Left cardiac atrium (tissue), 4 donors: Measurements from ENCODE around the gene SERPINB1. TPM values are rescaled to one million over a fixed set of nuclear protein-coding genes. Genes with fewer than 3 reads are reported as not detected.
A peak's percentile ranks its signal among the peaks of the same experiment; 100 is the strongest.
"Not testable (repeated sequence)": the region's sequence is repeated elsewhere in the genome, so short reads cannot be mapped to it uniquely, and the experiment has no call there.

Source experiments
- ATAC-seq, 2 donors: fragments of 200-7000 bp; cut with Tn5 transposase; one replicate each; pipeline ENCODE4 v1.9.1; 2020; ENCODE audit warnings: mild to moderate bottlenecking in 2 of 2, moderate library complexity in 2 of 2
- DNase-seq: peaks from one replicate; pipeline ENCODE4 v3.0.0-alpha.2; 2020
- intact Hi-C, 2 donors: fragments of 100-400 bp; cut with DNase I; formaldehyde crosslinking; loops; one replicate each; pipeline versions ENCODE4 v1.14.1 to v1.15.1; 2022 to 2023
- total RNA-seq, 2 donors: library from RNA; stranded (reverse); fragmentation: NEBNext Ultra II Directional; extraction: Animal tissue kit (Norgen Biotek cat#: 25700); gene quantifications; one replicate each; pipeline ENCODE4 v1.2.1, GENCODE V29; 2021
- donor health status: DM: no; HTN: yes; CAD: no.
- donor health status: DM: no; HTN: yes; CAD: no; lungs with severe emphysema.
- donor health status: DM: yes; HTN: yes; CAD: no.
- donor health status: Dilated cardiomyopathy.

SERPINB1 gene
- total RNA-seq, 2 donors from 2014 or later = 27.5 to 39.2 TPM

- DNase-seq (no peak), ATAC-seq (no peak)
- intact Hi-C loops = no loop called here
These were observed 39.1 kb downstream of the SERPINB1 start for GRCh38 chr6:2802521-2803060.

DNA sequence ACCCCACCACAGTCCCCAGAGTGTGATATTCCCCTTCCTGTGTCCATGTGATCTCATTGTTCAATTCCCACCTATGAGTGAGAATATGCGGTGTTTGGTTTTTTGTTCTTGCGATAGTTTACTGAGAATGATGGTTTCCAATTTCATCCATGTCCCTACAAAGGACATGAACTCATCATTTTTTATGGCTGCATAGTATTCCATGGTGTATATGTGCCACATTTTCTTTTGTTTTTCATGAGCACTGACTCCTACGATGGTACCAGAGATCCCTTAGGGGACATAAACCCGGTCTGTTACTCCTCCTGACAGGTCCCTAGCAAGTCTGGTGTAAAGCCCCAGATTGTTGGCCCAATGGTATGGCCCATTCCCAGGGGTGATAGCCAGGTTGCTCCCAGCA is 40.0 kb downstream of the SERPINB1 start:
- ATAC-seq, DNase-seq, intact Hi-C loops: not testable (repeated sequence)

GRCh38 chr6:2800552-2801316 is 40.9 kb downstream of the SERPINB1 start:
- DNase-seq (no peak), ATAC-seq (no peak)
- intact Hi-C loops = no loop called here

GRCh38 chr6:2799936-2800527 is 41.6 kb downstream of the SERPINB1 start:
- no peak for DNase-seq
- ATAC-seq = peak in 1 of 2 donors; percentile 68
- intact Hi-C loops = loop anchor here in 1 of 2 donors (10.0 kb wide), 1 partner anchor 45 kb away; the partner anchor contains the start of gene SERPINB1

GRCh38 chr6:2798586-2799134 is 43.0 kb downstream of the SERPINB1 start:
- no peak for ATAC-seq
- intact Hi-C loops = loop anchor here in 1 of 2 donors (10.0 kb wide), 1 partner anchor 46 kb away; the partner anchor contains the start of gene SERPINB1

DNA sequence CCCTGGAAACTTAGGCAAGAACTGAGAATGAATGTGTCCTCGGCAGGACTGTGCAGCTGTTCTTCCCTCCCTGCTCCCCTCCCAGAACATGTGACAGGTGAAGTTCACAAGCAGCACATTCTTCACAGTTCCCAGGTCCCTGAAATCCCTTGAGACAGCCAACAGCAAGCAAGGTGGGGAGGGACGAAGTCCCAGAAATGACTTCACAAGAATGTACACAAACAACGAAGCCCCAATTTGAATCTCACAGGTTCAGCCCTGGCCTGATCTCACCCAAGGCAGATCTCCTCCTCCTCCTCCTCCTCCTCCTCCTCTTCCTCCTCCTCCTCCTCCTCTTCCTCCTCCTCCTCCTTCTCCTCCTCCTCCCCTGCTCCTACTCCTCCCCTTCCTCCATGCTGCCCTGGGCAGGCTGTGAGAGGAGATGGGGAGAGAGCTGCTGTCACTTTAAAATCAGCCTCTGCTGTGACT is 44.1 kb downstream of the SERPINB1 start:
- no peak for ATAC-seq
- DNase-seq = no peak
- intact Hi-C loops = loop anchor here in 1 of 2 donors (10.0 kb wide), 1 partner anchor 47 kb away; the partner anchor contains the start of gene SERPINB1

More at GRCh38 chr6:2798586-2799134, 43.0 kb downstream of the SERPINB1 start:
- DNase-seq = no peak

- intact Hi-C loops = loop anchor here in 1 of 2 donors (10.0 kb wide), 1 partner anchor 48 kb away; the partner anchor contains the start of gene SERPINB1
- DNase-seq = no peak
- ATAC-seq = no peak
These were observed 44.8 kb downstream of the SERPINB1 start for GRCh38 chr6:2796861-2797260.

GRCh38 chr6:2795956-2796355 is 45.7 kb downstream of the SERPINB1 start:
- intact Hi-C loops = loop anchor here in 1 of 2 donors (10.0 kb wide), 1 partner anchor 49 kb away; the partner anchor contains the start of gene SERPINB1
- ATAC-seq = no peak
- no peak for DNase-seq

- ATAC-seq (no peak), DNase-seq (no peak)
- intact Hi-C loops = loop anchor here in 1 of 2 donors (10.0 kb wide), 1 partner anchor 50 kb away; the partner anchor contains the start of gene SERPINB1
These were observed 46.5 kb downstream of the SERPINB1 start for GRCh38 chr6:2795162-2795561.

- intact Hi-C loops = loop anchor here in 1 of 2 donors (10.0 kb wide), 1 partner anchor 51 kb away; the partner anchor contains the start of gene SERPINB1
- ATAC-seq = peak in 1 of 2 donors; percentile 10
- DNase-seq = no peak
These were observed 47.4 kb downstream of the SERPINB1 start for GRCh38 chr6:2794171-2794730.

- intact Hi-C loops = loop anchor here (2.0 to 10.0 kb wide), 2 partner anchors 51 to 137 kb away; partner anchors contain the start of gene SERPINB1 (in 1 of the 2)
- no peak for ATAC-seq
- no peak for DNase-seq
These were observed 48.0 kb downstream of the SERPINB1 start for GRCh38 chr6:2793534-2794151.

- DNase-seq = no peak
These were observed 49.1 kb downstream of the SERPINB1 start for GRCh38 chr6:2792330-2793110.

GRCh38 chr6:2791450-2791974 is 50.2 kb downstream of the SERPINB1 start:
- intact Hi-C loops = loop anchor here (2.0 to 10.0 kb wide), 2 partner anchors 49 to 53 kb away; partner anchors contain the start of gene SERPINB1 (in 2 of the 2)
- DNase-seq = no peak
- no peak for ATAC-seq

More at GRCh38 chr6:2792330-2793110, 49.1 kb downstream of the SERPINB1 start:
- no peak for ATAC-seq
- intact Hi-C loops = loop anchor here (2.0 to 10.0 kb wide), 2 partner anchors 52 to 138 kb away; partner anchors contain the start of gene SERPINB1 (in 1 of the 2)

DNA sequence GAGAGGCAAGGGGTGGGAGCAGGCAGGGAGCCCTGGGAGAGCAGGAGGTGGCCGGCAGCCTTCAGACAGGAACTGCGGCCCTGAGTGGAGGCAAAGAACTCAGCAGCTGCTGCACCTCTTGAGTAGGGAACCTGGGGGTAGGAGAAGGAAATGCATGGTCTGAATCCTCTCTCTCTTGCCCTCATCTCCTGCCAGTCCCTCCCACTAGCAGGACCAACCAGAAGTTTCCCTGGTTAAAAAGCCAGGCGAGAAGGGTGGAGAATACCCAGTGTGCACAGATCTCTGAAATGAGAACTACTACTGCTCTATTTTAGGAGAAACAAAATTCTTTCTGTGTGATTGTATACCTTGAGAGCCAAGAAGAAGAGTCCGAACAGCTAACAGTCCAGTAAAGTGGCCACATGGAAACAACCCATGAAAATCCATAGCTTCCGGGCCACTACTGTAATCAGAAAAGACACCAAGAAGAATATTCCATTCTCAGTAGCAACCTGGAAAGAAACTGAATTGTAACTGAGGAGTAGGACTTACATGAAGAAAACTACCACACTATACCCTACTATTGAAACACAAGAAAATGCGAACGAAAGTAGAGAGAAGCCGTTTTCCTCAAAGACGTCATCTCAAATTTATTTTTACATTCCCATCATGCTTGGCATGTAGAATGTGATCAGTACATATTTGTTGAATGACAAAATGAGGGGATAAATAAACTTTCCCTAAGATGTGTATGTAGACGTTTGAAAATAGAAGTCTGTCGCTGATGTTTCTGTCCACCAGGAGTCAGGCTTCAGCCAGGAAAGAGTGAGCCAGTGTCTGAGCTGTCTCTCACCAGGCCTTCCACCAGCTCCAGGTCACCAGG is 50.8 kb downstream of the SERPINB1 start:
- intact Hi-C loops = loop anchor here (2.0 to 10.0 kb wide), 2 partner anchors 50 to 54 kb away; partner anchors contain the start of gene SERPINB1 (in 2 of the 2)
- DNase-seq = peak; percentile 72
- peak; percentile 86 to 87 for ATAC-seq

DNA sequence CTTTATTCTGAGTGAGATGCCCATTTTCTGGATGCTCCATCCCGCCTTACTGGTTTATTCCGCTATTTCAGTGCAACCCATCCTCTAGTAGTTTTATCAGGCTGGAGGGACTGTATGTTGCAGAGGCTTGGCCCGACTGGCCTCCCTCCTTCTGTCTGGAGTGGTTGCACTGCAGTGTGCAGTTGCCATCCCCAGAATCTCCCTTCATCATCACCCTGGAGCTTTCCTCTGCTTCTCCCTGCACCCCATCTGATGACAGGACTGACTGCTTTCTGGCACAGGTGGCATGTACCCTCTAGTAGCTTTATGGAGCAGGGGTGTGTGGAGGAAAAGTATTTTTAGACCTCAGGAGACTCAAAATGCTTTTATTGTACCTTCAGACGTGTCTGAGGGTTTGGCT is 55.4 kb downstream of the SERPINB1 start:
- ATAC-seq (no peak), DNase-seq (no peak)
- intact Hi-C loops = no loop called here

DNA sequence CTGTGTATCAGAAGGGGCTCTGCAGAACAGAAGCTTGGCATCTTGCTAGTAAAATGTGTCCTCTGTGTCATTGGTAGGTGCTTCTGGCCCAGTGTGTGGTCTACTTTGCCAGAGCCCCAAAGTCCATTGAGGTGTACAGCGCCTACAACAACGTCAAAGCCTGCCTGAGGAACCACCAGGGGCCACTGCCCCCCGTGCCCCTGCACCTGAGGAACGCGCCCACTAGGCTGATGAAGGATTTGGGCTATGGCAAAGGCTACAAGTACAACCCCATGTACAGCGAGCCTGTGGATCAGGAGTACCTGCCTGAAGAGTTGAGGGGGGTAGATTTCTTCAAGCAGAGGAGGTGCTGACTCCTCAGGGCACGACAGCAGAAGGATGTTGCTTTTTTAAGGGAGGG is 56.7 kb downstream of the SERPINB1 start:
- intact Hi-C loops = no loop called here
- DNase-seq (no peak), ATAC-seq (no peak)
